ENCODE data around the gene TRDMT1.

TRDMT1 gene

DNA sequence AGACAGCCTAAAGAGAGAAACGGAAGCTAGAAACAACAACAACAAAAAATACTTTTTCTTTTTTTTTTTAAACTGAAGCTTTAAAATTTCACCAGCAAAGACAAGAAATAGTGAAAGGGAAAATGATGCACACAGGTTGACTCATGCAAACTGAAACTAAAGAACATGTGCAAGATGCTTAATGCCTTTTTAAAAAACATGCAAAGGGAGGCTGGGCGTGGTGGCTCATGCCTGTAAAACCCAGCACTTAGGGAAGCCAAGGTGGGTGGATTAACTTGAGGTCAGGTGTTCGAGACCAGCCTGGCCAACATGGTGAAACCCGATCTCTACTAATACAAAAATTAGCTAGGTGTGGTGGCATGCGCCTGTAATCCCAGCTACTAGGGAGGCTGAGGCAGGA lies 56.7 kb downstream of the TRDMT1 start:
- H3K9me3 ChIP-seq (ENCODE audit: control insufficient read depth in 1 of 2, low read length in 2 of 2): no peaks in the 10 kb centered on the region
- H3K27ac ChIP-seq (ENCODE audit: low read length): no peak overlapping the region
- H3K36me3 ChIP-seq (ENCODE audit: control insufficient read depth in 1 of 2, insufficient read depth in 2 of 2, low read length in 2 of 2): no peaks in the 10 kb centered on the region
- no peaks in the 10 kb centered on the region for H3K4me1 ChIP-seq (ENCODE audit: control insufficient read depth in 1 of 2, insufficient read depth in 2 of 2, low read length in 2 of 2)
- no peak overlapping the region for H3K4me3 ChIP-seq (ENCODE audit: low read depth in 1 of 2, low read length in 2 of 2)
- H3K27me3 ChIP-seq (ENCODE audit: low read depth, low read length): no peaks in the 10 kb centered on the region

DNA sequence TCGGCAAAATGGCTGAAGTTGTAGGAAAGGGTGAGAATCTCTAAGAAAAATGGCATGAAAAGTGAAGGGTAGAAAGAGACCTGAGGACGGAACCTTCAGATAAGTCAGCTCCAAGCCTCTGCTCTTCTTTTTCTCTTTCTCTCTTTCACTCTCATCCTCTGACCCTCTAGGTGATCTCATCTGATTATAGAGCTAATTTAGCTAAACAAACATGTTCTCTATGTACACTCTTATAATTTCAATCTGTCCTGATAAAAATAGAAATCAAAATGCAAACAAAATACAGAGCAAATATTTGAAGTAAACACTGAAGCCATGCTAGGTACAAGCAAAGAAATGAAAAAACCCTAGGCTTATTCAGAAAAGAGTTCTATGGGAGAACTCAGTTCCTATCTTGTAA lies 57.4 kb downstream of the TRDMT1 start:
- Histone ChIP-seq H3K4me3 (ENCODE audit: low read depth in 1 of 2, low read length in 2 of 2) (no peak overlapping the region), H3K4me1 (ENCODE audit: control insufficient read depth in 1 of 2, insufficient read depth in 2 of 2, low read length in 2 of 2) (no peaks in the 10 kb centered on the region), H3K9me3 (ENCODE audit: control insufficient read depth in 1 of 2, low read length in 2 of 2) (no peaks in the 10 kb centered on the region), H3K27ac (ENCODE audit: low read length) (no peak overlapping the region), H3K36me3 (ENCODE audit: control insufficient read depth in 1 of 2, insufficient read depth in 2 of 2, low read length in 2 of 2) (no peaks in the 10 kb centered on the region), H3K27me3 (ENCODE audit: low read depth, low read length) (no peaks in the 10 kb centered on the region)

DNA sequence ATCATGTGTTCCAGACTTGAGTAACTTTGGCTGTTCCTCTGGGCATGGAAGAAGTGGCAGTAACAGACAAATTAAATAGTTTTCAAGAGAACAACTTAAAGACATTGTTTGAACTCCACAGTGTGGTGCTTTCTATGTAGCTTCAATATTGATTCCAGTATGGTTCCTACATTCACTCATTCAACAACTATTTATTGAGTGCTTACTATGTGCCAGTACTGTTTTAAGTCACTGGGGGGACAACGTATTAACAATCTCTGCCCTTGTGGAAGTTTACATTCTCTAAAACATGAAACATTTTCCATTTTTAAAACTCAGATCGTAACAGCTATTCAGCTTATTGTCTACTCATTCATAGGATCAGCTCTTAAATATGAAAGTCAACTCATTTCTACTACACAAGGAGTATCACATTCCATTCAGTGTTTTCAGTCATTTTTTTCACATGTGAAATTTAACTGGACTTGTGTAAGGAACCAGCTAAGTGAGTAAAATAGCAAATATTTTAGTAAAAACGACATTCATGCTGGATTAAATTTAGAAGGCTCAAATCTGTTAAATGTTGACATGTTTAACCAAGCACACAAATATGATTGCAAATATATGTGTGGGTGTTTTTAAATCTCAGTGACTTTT lies 58.3 kb downstream of the TRDMT1 start:
- Histone ChIP-seq H3K9me3 (ENCODE audit: control insufficient read depth in 1 of 2, low read length in 2 of 2) (no peaks in the 10 kb centered on the region), H3K27me3 (ENCODE audit: low read depth, low read length) (no peaks in the 10 kb centered on the region), H3K36me3 (ENCODE audit: control insufficient read depth in 1 of 2, insufficient read depth in 2 of 2, low read length in 2 of 2) (no peaks in the 10 kb centered on the region), H3K4me3 (ENCODE audit: low read depth in 1 of 2, low read length in 2 of 2) (no peak overlapping the region), H3K4me1 (ENCODE audit: control insufficient read depth in 1 of 2, insufficient read depth in 2 of 2, low read length in 2 of 2) (no peaks in the 10 kb centered on the region), H3K27ac (ENCODE audit: low read length) (no peak overlapping the region)

DNA sequence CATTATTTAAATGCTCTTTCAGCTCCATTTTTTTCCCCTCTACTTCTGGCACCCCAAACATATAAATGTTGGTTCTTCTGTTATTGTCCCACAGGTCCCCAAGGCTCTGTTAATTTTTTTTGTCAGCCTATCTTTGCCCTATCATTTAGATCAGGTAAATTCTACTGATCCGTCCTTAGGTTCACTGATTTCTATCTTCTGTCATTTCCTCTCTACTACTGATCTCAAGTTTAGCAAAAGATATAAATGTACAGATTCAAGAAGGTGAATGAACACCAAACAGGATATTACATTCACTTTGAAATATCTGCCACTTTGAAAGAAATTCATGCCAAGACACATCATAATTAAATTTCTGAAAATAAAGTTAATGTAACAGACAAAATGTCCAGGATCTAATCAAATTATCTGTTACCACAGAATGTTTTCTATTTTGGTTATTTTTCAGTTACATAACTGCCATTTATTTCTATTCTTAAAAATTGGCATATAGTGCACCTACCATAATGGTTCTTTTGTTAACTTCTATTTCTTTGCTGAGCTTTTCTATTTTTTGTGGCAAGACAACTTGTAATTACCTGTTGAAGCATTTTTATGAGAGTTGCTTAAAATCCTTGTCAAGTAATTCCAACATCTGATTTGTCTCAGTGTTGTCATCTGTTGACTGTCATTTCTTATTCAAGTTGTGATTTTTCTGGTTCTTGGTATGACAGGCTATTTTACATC lies 59.8 kb downstream of the TRDMT1 start:
- Histone ChIP-seq H3K27ac (ENCODE audit: low read length) (no peak overlapping the region), H3K4me1 (ENCODE audit: control insufficient read depth in 1 of 2, insufficient read depth in 2 of 2, low read length in 2 of 2) (no peaks in the 10 kb centered on the region), H3K4me3 (ENCODE audit: low read depth in 1 of 2, low read length in 2 of 2) (no peak overlapping the region), H3K27me3 (ENCODE audit: low read depth, low read length) (no peaks in the 10 kb centered on the region), H3K9me3 (ENCODE audit: control insufficient read depth in 1 of 2, low read length in 2 of 2) (no peaks in the 10 kb centered on the region), H3K36me3 (ENCODE audit: control insufficient read depth in 1 of 2, insufficient read depth in 2 of 2, low read length in 2 of 2) (no peaks in the 10 kb centered on the region)

DNA sequence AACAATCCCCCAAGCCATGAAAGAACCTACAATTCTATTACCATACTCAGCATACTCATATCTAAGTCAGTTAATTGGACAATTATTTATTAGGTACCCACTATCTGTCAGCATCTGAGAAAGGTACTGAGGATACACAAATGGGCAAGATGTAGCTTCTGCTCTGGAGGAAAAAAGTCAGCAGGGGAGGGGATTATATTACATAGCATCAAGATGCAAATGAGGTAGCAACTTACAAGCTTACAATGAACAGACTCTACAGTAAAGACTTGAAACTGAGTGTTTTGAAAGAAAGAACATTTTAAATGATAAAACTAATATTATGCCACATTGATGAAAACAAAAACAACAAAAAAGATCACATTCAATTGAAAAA lies 61.1 kb downstream of the TRDMT1 start:
- H3K27me3 ChIP-seq (ENCODE audit: low read depth, low read length): no peaks in the 10 kb centered on the region
- H3K27ac ChIP-seq (ENCODE audit: low read length): no peak overlapping the region
- H3K36me3 ChIP-seq (ENCODE audit: control insufficient read depth in 1 of 2, insufficient read depth in 2 of 2, low read length in 2 of 2): no peaks in the 10 kb centered on the region
- no peaks in the 10 kb centered on the region for H3K9me3 ChIP-seq (ENCODE audit: control insufficient read depth in 1 of 2, low read length in 2 of 2)
- H3K4me3 ChIP-seq (ENCODE audit: low read depth in 1 of 2, low read length in 2 of 2): no peak overlapping the region
- no peaks in the 10 kb centered on the region for H3K4me1 ChIP-seq (ENCODE audit: control insufficient read depth in 1 of 2, insufficient read depth in 2 of 2, low read length in 2 of 2)

DNA sequence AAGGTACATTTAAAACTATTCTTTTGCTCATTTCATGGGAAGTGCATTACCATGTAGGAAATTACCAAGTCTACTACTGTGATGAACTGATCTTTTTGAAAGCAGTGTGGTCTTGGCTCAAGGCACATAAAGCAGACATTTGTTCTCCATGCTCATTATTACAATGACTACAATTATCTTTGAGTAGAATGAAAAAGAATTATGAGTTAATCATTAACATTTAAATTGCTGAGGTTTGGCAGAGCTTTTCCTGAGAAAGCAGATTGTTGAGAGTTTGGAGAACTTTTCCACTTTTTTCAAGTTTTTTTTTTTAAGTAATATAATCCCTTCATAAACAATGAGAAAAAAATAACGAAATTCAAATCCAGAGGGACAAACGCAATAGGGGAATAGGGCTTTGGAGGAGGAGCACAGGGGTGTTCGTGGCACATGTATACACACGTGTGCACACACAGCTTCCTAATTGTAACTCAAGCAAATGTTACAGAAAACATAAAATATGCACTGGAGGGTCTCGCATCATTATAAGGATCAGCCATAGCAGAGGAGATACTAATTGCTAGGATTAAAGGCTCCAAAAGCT lies 62.9 kb downstream of the TRDMT1 start:
- Histone ChIP-seq H3K9me3 (ENCODE audit: control insufficient read depth in 1 of 2, low read length in 2 of 2) (no peaks in the 10 kb centered on the region), H3K4me1 (ENCODE audit: control insufficient read depth in 1 of 2, insufficient read depth in 2 of 2, low read length in 2 of 2) (no peaks in the 10 kb centered on the region), H3K4me3 (ENCODE audit: low read depth in 1 of 2, low read length in 2 of 2) (no peak overlapping the region), H3K27ac (ENCODE audit: low read length) (no peak overlapping the region), H3K36me3 (ENCODE audit: control insufficient read depth in 1 of 2, insufficient read depth in 2 of 2, low read length in 2 of 2) (no peaks in the 10 kb centered on the region), H3K27me3 (ENCODE audit: low read depth, low read length) (no peaks in the 10 kb centered on the region)

DNA sequence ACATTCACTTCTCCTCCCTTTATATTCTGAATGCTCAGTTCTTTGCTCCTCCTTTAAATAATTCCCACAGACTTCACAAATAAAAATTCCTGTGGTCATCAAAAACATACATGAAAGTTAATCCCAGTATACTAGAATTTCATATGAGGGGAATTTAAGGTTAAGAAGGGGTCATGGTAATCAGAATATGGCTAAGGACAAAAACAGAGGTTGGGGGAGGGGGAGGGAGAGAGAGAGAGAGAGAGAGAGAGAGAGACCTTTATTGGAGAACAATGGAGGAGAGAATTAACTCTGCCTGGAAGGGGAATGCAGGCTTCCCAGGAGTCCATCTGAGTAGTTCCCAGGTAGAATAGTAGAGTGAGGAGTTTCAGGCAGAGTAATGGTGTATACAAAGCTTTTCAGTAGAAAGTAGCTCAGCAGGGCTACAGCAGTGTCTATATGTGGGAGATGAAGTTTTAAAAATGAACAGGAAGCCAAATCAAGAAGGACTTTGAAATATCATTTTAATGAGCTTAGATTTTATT lies 66.7 kb downstream of the TRDMT1 start:
- no peaks in the 10 kb centered on the region for H3K27me3 ChIP-seq (ENCODE audit: low read depth, low read length)
- H3K9me3 ChIP-seq (ENCODE audit: control insufficient read depth in 1 of 2, low read length in 2 of 2): no peaks in the 10 kb centered on the region
- no peaks in the 10 kb centered on the region for H3K36me3 ChIP-seq (ENCODE audit: control insufficient read depth in 1 of 2, insufficient read depth in 2 of 2, low read length in 2 of 2)
- no peak overlapping the region for H3K27ac ChIP-seq (ENCODE audit: low read length)
- H3K4me1 ChIP-seq (ENCODE audit: control insufficient read depth in 1 of 2, insufficient read depth in 2 of 2, low read length in 2 of 2): peaks cover 0 to 3% of the 10 kb centered on the region in 2 donors
- no peak overlapping the region for H3K4me3 ChIP-seq (ENCODE audit: low read depth in 1 of 2, low read length in 2 of 2)

DNA sequence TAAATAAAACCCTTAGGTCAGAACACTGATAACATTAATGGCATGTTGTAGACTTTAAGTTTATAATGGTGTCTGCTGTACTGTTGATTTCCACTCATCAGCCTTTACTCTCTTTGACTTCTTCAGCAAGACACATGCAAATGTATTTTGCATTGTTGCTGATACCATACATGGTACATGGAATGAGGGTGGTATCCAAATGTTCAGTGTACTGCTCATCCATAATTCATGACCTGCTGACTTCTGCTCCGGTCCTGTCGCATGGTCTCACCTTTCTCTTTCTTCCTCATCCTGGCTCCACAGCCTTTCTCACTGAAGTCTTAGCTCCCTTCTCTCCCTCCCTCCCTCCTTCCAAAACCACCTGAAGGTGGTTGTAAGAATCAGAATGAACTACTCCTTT lies 67.2 kb downstream of the TRDMT1 start:
- Histone ChIP-seq H3K4me1 (ENCODE audit: control insufficient read depth in 1 of 2, insufficient read depth in 2 of 2, low read length in 2 of 2) (peaks cover 0 to 3% of the 10 kb centered on the region in 2 donors), H3K9me3 (ENCODE audit: control insufficient read depth in 1 of 2, low read length in 2 of 2) (no peaks in the 10 kb centered on the region), H3K36me3 (ENCODE audit: control insufficient read depth in 1 of 2, insufficient read depth in 2 of 2, low read length in 2 of 2) (no peaks in the 10 kb centered on the region), H3K4me3 (ENCODE audit: low read depth in 1 of 2, low read length in 2 of 2) (no peak overlapping the region), H3K27me3 (ENCODE audit: low read depth, low read length) (no peaks in the 10 kb centered on the region), H3K27ac (ENCODE audit: low read length) (no peak overlapping the region)

DNA sequence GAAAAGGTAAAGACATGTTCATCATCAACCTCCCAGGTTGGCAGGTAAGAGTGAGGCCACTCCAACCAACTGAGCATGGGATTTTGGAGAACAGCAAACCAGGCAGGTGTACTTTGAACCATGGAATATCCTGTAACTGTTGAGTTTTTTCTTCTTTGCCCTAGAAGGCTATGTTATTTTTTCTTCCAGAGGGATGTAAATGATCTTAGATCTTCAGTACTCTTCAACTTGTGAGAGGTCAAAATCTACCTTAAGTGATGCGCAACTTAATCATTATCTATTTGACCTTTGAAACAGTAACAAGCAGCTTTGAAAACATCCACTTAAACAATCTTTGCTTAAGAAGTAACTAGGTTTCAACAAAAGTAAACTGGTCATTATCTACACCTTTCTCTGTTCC lies 71.7 kb downstream of the TRDMT1 start, which contains the start of gene CUBN:
TSS of gene CUBN (minus strand) at position 71 of the 400 bp plus-strand sequence. CDS start at position 25, 46 bp downstream.
- no peaks in the 10 kb centered on the region for H3K36me3 ChIP-seq (ENCODE audit: control insufficient read depth in 1 of 2, insufficient read depth in 2 of 2, low read length in 2 of 2)
- peaks cover 0 to 3% of the 10 kb centered on the region in 2 donors for H3K4me1 ChIP-seq (ENCODE audit: control insufficient read depth in 1 of 2, insufficient read depth in 2 of 2, low read length in 2 of 2)
- H3K9me3 ChIP-seq (ENCODE audit: control insufficient read depth in 1 of 2, low read length in 2 of 2): no peaks in the 10 kb centered on the region
- H3K27ac ChIP-seq (ENCODE audit: low read length): no peak within 1 kb of the TSS
- no peak within 1 kb of the TSS for H3K4me3 ChIP-seq (ENCODE audit: low read depth in 1 of 2, low read length in 2 of 2)
- no peaks in the 10 kb centered on the region for H3K27me3 ChIP-seq (ENCODE audit: low read depth, low read length)

DNA sequence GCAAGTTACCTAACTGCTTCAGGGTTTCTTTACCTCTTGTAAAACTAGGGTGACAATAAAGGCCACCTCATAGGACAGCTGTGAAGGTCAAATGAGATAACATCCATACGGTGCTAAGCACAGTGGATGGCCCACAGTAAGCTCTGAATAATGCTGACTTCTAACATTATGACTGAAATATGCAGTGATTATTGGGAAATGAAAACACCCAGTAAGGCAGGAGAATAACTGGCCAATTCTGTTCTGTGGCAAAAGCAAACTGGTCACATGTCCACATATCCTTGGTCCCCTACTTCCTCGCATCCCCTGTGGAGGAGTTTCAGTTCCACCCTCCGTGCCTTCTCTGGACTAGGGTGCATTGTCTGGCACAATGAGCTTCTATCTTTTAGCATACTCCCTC lies 73.2 kb downstream of the TRDMT1 start:
- H3K27ac ChIP-seq (ENCODE audit: low read length): no peak overlapping the region
- H3K9me3 ChIP-seq (ENCODE audit: control insufficient read depth in 1 of 2, low read length in 2 of 2): no peaks in the 10 kb centered on the region
- peaks cover 0 to 3% of the 10 kb centered on the region in 2 donors for H3K4me1 ChIP-seq (ENCODE audit: control insufficient read depth in 1 of 2, insufficient read depth in 2 of 2, low read length in 2 of 2)
- no peaks in the 10 kb centered on the region for H3K27me3 ChIP-seq (ENCODE audit: low read depth, low read length)
- no peaks in the 10 kb centered on the region for H3K36me3 ChIP-seq (ENCODE audit: control insufficient read depth in 1 of 2, insufficient read depth in 2 of 2, low read length in 2 of 2)
- H3K4me3 ChIP-seq (ENCODE audit: low read depth in 1 of 2, low read length in 2 of 2): no peak overlapping the region

DNA sequence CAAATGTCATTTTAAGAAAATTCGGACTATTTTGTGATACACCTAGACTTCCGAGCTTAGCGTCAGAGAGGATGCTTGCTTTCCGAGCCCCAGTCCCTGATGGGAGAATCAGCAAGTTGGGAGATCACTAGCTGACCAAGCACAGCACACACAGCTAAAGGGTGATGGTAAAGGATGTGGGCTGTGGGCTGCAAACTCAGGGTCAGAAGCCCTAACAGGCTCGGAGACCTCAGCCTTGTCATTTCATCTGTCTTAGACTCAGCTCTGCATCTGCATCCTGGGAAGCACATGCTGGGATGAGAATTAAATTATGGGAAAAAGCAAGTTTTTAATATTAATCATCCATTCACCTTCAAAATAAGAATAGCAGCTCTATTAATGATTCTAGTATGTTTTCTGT lies 75.1 kb downstream of the TRDMT1 start:
- Histone ChIP-seq H3K4me1 (ENCODE audit: control insufficient read depth in 1 of 2, insufficient read depth in 2 of 2, low read length in 2 of 2) (no peaks in the 10 kb centered on the region), H3K9me3 (ENCODE audit: control insufficient read depth in 1 of 2, low read length in 2 of 2) (no peaks in the 10 kb centered on the region), H3K27ac (ENCODE audit: low read length) (no peak overlapping the region), H3K36me3 (ENCODE audit: control insufficient read depth in 1 of 2, insufficient read depth in 2 of 2, low read length in 2 of 2) (no peaks in the 10 kb centered on the region), H3K27me3 (ENCODE audit: low read depth, low read length) (no peaks in the 10 kb centered on the region), H3K4me3 (ENCODE audit: low read depth in 1 of 2, low read length in 2 of 2) (no peak overlapping the region)
